Measurements from ENCODE around the gene STRN4.

DNA sequence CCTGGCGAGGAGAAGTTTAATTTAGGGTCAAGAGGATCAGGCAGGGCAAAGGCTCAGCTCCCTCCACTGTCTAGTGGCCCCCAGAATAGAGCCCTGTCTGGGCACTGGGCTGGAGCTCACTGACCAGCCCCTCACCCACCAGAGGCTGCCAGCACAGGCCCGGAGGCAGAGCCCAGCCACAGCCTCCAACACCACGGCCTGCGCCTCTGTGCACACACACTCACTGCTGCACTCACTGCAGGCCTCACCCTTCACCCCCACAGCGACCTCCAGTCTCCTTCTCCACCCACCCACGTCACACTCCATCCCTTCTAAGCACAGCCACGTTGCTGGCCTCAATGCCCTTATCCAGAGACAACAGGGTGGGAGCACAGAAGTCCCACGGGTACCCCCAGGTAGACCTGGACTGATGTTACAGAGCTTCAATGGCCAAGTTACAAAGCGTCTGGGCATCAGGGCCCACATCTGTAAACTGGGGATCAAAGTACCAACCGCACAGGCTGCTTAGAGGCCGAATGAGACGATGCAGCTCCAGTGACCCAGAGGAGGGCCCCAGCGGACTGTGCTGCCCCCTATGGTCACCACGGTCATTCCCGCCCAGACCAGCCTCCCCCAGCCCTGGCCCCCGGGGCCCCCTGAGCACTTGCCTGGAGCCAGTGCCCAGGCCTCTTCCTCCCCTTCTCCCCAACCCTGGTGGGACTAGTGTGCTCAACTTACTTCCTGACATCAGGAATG is 24.8 kb downstream of the STRN4 start:
- TF ChIP-seq, protein P1, sequence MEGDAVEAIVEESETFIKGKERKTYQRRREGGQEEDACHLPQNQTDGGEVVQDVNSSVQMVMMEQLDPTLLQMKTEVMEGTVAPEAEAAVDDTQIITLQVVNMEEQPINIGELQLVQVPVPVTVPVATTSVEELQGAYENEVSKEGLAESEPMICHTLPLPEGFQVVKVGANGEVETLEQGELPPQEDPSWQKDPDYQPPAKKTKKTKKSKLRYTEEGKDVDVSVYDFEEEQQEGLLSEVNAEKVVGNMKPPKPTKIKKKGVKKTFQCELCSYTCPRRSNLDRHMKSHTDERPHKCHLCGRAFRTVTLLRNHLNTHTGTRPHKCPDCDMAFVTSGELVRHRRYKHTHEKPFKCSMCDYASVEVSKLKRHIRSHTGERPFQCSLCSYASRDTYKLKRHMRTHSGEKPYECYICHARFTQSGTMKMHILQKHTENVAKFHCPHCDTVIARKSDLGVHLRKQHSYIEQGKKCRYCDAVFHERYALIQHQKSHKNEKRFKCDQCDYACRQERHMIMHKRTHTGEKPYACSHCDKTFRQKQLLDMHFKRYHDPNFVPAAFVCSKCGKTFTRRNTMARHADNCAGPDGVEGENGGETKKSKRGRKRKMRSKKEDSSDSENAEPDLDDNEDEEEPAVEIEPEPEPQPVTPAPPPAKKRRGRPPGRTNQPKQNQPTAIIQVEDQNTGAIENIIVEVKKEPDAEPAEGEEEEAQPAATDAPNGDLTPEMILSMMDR (IDR thresholded peaks at IDR 0.05): no peak
- no peak for TF ChIP-seq POLR2A (IDR thresholded peaks at IDR 0.05)
